Stimulated activated CD4-positive, alpha-beta T cell treated with anti-CD3 and anti-CD28 coated beads, Interleukin-2, amount 100 ng/mL, for 48 hours (primary cell): Measurements from ENCODE around the gene TEX10.
"Not testable (repeated sequence)": the region's sequence is repeated elsewhere in the genome, so short reads cannot be mapped to it uniquely, and the experiment has no call there.

Experiments
- DNase-seq, 2 donors: peaks; one replicate each; pipeline ENCODE4 v3.0.0-alpha.2; 2020

The TEX10 gene

DNA sequence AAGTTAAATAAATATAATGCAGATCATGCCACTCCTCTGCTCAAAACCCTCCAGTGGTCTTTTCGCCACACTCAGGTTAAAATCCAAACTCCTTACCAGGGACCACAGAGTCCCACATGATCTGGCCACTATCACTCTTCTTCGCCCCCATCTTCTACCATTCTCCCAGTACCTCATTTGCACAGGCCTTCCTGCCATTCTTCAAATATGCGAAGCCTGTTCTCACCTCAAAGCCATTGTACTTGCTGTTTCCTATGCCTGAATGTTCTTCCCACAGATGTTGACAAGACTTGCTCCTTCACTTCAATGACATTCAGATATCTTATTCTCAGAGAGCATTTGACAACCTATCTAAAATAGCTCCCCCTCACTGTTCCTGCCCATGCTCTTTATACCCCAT lies 10.9 kb downstream of the TEX10 start:
- no peak for DNase-seq

GRCh38 chr9:100340224-100340623 lies 12.5 kb downstream of the TEX10 start:
- DNase-seq: no peak

GRCh38 chr9:100338736-100339135 lies 14.0 kb downstream of the TEX10 start:
- not testable (repeated sequence) for DNase-seq

- no peak for DNase-seq
These were observed 28.0 kb downstream of the TEX10 start for GRCh38 chr9:100324594-100325200.

- no peak for DNase-seq
These were observed 29.7 kb downstream of the TEX10 start for GRCh38 chr9:100322954-100323536.

DNA sequence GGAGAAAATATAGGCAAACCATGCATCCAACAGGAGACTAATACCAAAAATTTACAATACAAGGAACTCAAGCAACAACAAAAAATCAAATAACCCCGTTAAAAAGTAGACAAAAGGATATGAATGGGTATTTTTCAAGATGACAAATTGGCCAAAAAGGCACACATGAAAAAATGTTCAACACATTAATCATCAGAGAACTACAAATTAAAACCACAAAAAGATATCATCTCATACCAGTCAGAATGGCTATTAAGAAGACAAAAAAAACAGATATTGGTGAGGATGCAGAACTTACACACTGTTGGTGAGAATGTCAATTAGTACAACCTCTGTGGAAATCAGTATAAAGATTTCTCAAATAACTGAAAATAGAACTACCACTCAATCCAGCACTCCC lies 35.0 kb downstream of the TEX10 start:
- DNase-seq: no peak

DNA sequence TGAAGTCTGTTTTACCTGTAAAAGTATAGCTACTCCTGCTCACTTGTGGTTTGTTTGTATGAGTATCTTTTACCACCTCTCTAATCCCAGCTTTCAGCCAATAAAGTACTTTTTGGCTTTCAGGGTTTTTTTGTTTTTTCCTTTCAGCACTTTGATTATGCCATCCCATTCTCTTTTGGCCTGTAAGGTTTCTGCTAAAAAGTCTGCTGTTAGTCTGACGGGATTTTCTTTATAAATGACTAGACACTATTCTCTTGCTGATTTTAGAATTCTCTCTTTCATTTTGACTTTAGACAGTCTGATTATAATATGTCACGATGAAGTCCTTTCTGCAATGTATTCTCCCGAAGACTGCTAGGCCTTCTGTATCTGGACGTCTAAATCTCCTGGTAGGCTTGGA lies 37.2 kb downstream of the TEX10 start:
- DNase-seq: no peak

GRCh38 chr9:100309992-100310391 lies 42.8 kb downstream of the TEX10 start:
- DNase-seq: no peak

- no peak for DNase-seq
These were observed 43.7 kb downstream of the TEX10 start for GRCh38 chr9:100308965-100309564.

DNA sequence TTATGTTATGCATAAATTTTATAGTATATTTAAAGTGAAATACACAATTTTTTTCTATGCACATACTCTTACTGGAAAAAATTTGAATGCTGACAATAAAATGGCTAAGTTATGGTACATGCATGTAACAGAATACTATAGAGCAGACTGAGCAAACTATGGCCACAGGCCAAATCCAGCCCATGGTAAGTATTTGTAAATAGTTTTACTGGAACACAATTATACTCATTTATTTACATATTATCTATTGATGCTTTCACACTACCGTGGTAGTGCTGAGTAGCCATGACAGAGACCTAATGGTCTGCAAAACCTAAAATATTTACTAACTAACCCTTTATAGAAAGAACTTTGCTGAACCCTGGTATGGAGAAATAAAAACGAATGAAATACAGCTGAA lies 45.7 kb downstream of the TEX10 start:
- no peak for DNase-seq

- no peak for DNase-seq
These were observed 46.5 kb downstream of the TEX10 start for GRCh38 chr9:100306283-100306682.

- DNase-seq: no peak
These were observed 49.0 kb downstream of the TEX10 start for GRCh38 chr9:100303747-100304146.

DNA sequence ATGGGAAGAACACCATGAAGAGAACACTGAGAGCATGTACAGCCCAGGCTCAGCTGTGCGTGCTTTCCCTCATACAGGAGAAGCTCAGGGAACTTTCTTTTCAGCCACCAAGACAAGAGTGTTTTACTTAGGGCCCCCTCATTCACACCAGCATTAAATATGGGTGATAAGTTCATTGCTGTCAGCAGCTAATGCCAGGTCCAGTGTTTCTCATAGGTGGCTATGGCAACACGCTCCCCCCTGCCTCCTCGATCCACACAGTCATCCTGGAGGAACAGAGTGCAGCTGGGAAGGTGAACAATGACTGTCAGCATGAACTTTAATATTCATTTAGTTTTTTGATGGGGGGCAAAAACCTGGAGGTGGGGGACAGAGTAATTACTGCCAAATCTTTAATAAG lies 54.4 kb downstream of the TEX10 start:
- no peak for DNase-seq

DNA sequence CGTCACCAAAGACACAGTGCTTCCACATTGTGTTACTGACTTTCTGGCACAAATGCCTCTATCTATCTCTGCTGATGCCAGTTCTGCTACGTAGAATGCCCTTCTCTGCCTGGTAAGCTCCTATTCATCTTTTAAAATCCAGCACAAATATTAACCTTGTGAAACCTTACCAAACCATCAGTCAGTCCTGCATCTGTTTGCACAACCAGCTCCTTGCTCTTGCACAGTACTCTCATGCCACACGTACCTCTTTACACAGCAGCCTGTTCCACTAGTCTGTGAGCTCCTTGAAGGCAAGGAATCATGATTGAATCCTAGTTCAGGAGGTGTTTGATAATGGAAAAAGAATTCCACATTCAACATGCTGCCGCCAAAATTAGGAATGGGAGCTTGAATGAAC lies 56.3 kb downstream of the TEX10 start:
- no peak for DNase-seq

- no peak for DNase-seq
These were observed 57.5 kb downstream of the TEX10 start for GRCh38 chr9:100295240-100295639.

DNA sequence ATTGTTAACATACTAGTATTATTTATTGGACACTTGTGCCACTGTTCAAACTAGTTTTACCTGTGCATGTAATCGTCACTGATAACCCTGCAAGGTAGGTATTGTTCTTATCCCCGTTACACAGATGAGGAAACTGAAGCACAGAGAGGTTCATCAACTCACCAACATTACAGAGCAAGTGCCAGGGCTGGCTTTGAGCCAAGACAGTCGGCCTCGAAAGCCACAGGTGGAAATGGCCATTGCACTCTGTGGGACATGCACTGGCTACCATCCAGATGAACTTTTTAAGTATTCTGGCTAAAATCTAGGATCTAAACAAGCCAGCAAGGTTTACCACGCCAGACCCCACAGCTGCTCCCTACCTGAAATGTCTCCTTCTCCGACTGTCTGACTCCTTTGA lies 57.9 kb downstream of the TEX10 start:
- DNase-seq: no peak

GRCh38 chr9:100294341-100294740 lies 58.4 kb downstream of the TEX10 start:
- no peak for DNase-seq

DNA sequence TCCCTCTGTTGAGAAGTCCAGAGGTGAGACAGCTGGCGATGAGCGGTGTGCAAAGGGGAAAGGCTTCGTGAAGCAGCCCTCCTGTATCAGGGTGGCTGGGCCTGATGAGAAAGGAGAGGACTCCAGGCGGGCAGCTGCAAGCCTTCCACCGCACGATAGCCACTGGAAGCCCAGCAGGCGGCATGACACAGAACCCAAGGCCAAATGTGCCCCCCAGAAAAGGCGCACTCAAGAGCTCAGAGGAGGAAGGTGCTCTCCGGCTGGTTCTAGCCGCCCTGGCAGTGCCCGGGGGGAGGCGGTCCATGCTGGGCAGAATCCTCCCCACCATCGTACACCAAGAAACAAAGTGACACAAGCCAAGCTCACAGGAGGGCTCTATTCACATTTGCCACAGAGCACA lies 60.3 kb downstream of the TEX10 start:
- DNase-seq: no peak

GRCh38 chr9:100290714-100291113 lies 62.0 kb downstream of the TEX10 start:
- DNase-seq: no peak

GRCh38 chr9:100287186-100287585 lies 65.6 kb downstream of the TEX10 start:
- no peak for DNase-seq

DNA sequence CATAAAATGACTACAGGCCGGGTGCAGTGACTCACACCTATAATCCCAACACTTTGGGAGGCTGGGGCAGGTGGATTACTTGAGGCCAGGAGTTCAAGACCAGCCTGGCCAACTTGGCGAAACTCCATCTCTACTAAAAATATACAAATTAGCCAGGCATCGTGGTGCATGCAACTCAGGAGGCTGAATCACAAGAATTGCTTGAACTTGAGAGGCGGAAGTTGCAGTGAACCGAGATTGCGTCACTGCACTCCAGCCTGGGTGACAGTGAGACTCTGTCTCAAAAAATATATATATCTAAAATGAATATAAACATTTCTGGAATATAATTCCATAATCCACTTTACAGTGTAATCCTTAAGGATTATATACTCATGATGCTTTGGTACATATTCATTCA lies 66.5 kb downstream of the TEX10 start:
- no peak for DNase-seq

DNA sequence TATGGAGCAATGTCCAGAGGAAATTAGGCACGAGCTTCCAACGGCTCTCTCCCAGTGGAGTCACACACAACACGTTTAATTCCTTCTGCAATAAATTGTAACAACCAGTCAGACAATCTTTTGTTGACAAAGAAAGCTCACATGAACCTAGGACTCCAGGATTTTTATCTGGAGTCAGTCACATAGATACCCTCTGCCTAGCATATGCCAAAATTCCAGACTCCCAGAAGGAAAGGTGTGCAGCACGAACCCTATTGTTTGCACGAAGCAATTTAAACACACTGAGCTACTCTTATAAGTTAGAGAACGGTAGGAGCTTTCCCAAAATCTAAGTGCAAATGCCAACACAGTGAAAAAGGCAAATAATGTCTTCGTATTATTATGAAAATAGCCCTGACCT lies 67.1 kb downstream of the TEX10 start:
- DNase-seq: no peak

DNA sequence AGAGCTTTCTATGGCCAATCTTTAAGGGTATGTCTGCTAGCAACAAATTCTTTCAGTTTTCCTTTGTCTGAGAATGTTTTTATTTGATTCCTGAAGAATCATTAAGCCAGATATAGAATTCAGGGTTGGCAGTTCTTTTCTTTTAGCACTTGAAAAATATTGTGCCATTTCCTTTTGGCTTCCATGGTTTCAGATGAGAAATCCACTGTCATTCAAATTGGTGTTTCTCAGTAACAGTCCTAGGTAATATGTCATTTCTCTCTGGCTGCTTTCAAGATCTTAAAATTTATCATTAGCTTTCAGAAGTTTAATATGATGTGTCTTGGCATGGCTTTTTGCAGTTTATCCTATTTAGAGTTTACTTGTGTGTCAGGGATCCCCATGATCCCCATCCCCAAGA lies 67.7 kb downstream of the TEX10 start:
- no peak for DNase-seq

DNA sequence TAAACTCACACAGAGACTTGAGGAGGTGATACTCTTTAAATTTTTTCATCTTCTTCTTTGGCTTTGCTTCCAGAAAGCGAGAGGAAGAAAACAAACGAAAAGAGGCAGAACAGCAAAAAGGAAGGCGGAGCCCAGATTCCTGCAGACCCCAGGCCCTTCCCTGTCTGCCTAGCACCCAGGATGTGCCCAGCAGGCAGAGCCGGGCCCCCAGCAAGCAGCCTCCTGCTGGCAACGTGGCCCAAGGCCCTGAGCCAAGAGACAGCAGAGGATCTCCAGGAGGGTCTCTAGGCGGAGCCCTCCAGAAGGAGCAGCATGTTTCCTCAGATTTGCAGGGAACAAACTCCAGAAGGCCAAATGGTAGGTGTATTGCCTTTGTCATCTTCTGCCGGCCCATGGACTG lies 68.5 kb downstream of the TEX10 start:
- DNase-seq: no peak

DNA sequence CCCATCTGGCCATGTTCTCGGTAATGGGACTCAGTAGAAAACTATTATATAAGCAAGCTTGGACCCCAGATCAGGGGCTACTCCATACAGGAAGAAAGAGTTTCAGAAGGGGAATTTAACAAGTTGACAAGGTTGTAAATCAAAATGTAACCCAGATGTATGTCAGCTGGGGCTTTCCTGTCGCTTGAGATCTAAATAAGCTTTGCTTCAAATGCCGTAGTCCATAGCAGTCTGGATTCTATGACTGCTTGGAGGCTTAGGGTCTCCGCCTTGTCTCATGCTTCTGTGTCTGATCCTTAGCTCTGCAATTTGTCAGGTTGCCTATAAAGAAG lies 70.4 kb downstream of the TEX10 start:
- no peak for DNase-seq
